ENCODE measurements around the gene CAST.

Gene CAST

GRCh38 chr5:96708600-96708999, 46.4 kb downstream of the CAST start:
- H4K20me1 ChIP-seq (ENCODE audit: low read depth, low read length) = no peaks in the 10 kb centered on the region
- H3K36me3 ChIP-seq (ENCODE audit: low read length) = no peaks in the 10 kb centered on the region
- no peak overlapping the region for H3K4me2 ChIP-seq (ENCODE audit: low read depth, low read length, poor library complexity, severe bottlenecking)
- TF ChIP-seq CTCF (IDR thresholded peaks at IDR 0.05; ENCODE audit: insufficient read depth, low read length, poor library complexity, severe bottlenecking) (no peak), EZH2phosphoT487 (conservative IDR thresholded peaks at IDR 0.05; ENCODE audit: low read length) (no peak)
- no peaks in the 10 kb centered on the region for H3F3A ChIP-seq (ENCODE audit: insufficient read depth)
- no peak overlapping the region for H3K4me3 ChIP-seq (ENCODE audit: insufficient read depth, low read length, poor library complexity, severe bottlenecking)
- H3K9ac ChIP-seq (ENCODE audit: low read length) = no peak overlapping the region
- no peak overlapping the region for H3K27ac ChIP-seq (ENCODE audit: low read depth, low read length)
- no peaks in the 10 kb centered on the region for H3K79me2 ChIP-seq (ENCODE audit: insufficient read depth, low read length)
- H3K9me3 ChIP-seq (ENCODE audit: insufficient read depth, low read length) = no peaks in the 10 kb centered on the region
- no peaks in the 10 kb centered on the region for H3K9me2 ChIP-seq (replicated peaks; ENCODE audit: insufficient read depth, low read length)
- no peak overlapping the region for H2AFZ ChIP-seq (ENCODE audit: low read depth, low read length, severe bottlenecking)
- H3K27me3 ChIP-seq (ENCODE audit: low read length) = no peaks in the 10 kb centered on the region

- Histone ChIP-seq H3F3A (ENCODE audit: insufficient read depth) (no peaks in the 10 kb centered on the region), H3K79me2 (ENCODE audit: insufficient read depth, low read length) (no peaks in the 10 kb centered on the region), H3K9ac (ENCODE audit: low read length) (no peak overlapping the region), H3K27me3 (ENCODE audit: low read length) (no peaks in the 10 kb centered on the region), H4K20me1 (ENCODE audit: low read depth, low read length) (no peaks in the 10 kb centered on the region), H3K36me3 (ENCODE audit: low read length) (no peaks in the 10 kb centered on the region), H3K4me3 (ENCODE audit: insufficient read depth, low read length, poor library complexity, severe bottlenecking) (no peak overlapping the region), H3K9me2 (replicated peaks; ENCODE audit: insufficient read depth, low read length) (no peaks in the 10 kb centered on the region), H3K27ac (ENCODE audit: low read depth, low read length) (no peak overlapping the region), H2AFZ (ENCODE audit: low read depth, low read length, severe bottlenecking) (no peak overlapping the region), H3K9me3 (ENCODE audit: insufficient read depth, low read length) (no peaks in the 10 kb centered on the region), H3K4me2 (ENCODE audit: low read depth, low read length, poor library complexity, severe bottlenecking) (no peak overlapping the region)
- TF ChIP-seq CTCF (IDR thresholded peaks at IDR 0.05; ENCODE audit: insufficient read depth, low read length, poor library complexity, severe bottlenecking) = no peak
- TF ChIP-seq EZH2phosphoT487 (conservative IDR thresholded peaks at IDR 0.05; ENCODE audit: low read length) = no peak
Observed at GRCh38 chr5:96709152-96709821, 47.1 kb downstream of the CAST start.

GRCh38 chr5:96712100-96712746, 50.0 kb downstream of the CAST start:
- H3K4me3 ChIP-seq (ENCODE audit: insufficient read depth, low read length, poor library complexity, severe bottlenecking) = no peak overlapping the region
- H3F3A ChIP-seq (ENCODE audit: insufficient read depth) = no peaks in the 10 kb centered on the region
- TF ChIP-seq EZH2phosphoT487 (conservative IDR thresholded peaks at IDR 0.05; ENCODE audit: low read length) = no peak
- no peak for TF ChIP-seq CTCF (IDR thresholded peaks at IDR 0.05; ENCODE audit: insufficient read depth, low read length, poor library complexity, severe bottlenecking)
- no peaks in the 10 kb centered on the region for H3K79me2 ChIP-seq (ENCODE audit: insufficient read depth, low read length)
- H3K9me2 ChIP-seq (replicated peaks; ENCODE audit: insufficient read depth, low read length) = no peaks in the 10 kb centered on the region
- no peak overlapping the region for H3K9ac ChIP-seq (ENCODE audit: low read length)
- no peak overlapping the region for H2AFZ ChIP-seq (ENCODE audit: low read depth, low read length, severe bottlenecking)
- H3K36me3 ChIP-seq (ENCODE audit: low read length) = no peaks in the 10 kb centered on the region
- no peak overlapping the region for H3K4me2 ChIP-seq (ENCODE audit: low read depth, low read length, poor library complexity, severe bottlenecking)
- H4K20me1 ChIP-seq (ENCODE audit: low read depth, low read length) = 0 out of 2 replicates have a peak, but pooled peaks cover 5% of the 10 kb centered on the region
- H3K27ac ChIP-seq (ENCODE audit: low read depth, low read length) = no peak overlapping the region
- H3K27me3 ChIP-seq (ENCODE audit: low read length) = no peaks in the 10 kb centered on the region
- no peaks in the 10 kb centered on the region for H3K9me3 ChIP-seq (ENCODE audit: insufficient read depth, low read length)

Data from SU-DHL-6 (cell line).